GM12878 (cell line): ENCODE results near the gene SIRT3. TPM values are rescaled to one million over a fixed set of nuclear protein-coding genes. Genes with fewer than 3 reads are reported as not detected.
"Not testable (repeated sequence)": the region's sequence is repeated elsewhere in the genome, so short reads cannot be mapped to it uniquely, and the experiment has no call there.

ENCODE experiments used
- ATAC-seq: fragments of 200-7000 bp; cut with Tn5 transposase; 3 replicates; pipeline ENCODE4 v1.9.1; 2020; ENCODE audit warnings: mild to moderate bottlenecking, moderate library complexity
- BruUV-seq: library from RNA; stranded (reverse); fragments of 400-500 nt; replicated peaks from 2 replicates; lab custom pipeline; 2021; lab: Mats Ljungman, UMichigan
- CTCF ChIA-PET: fragments of 300-600 bp; sonication (Branson Sonifier 250); formaldehyde crosslinking; extraction: SDS; loops from one replicate; lab custom pipeline; 2021; ENCODE audit warnings: inconsistent platforms; lab: Yijun Ruan, JAX
- POLR2A ChIA-PET: fragments of 350-600 bp; formaldehyde crosslinking; extraction: SDS; loops from one replicate; lab custom pipeline; 2021; ENCODE audit warnings: inconsistent platforms; lab: Charles Lee
- RAD21 ChIA-PET: fragments of 300-600 bp; sonication (Branson Sonifier 250); formaldehyde crosslinking; loops from one replicate; lab custom pipeline; 2023; ENCODE audit warnings: antibody characterized with exemption; ENCODE audit not compliant: unreplicated experiment; lab: Charles Lee
- SMC1A ChIA-PET: fragments of 300-600 bp; sonication (Branson Sonifier 250); formaldehyde crosslinking; loops from one replicate; lab custom pipeline; 2023; ENCODE audit not compliant: unreplicated experiment, uncharacterized antibody; lab: Charles Lee
- DNase-seq: peaks from one replicate; pipeline ENCODE4 v3.0.0-alpha.2; 2011; ENCODE audit warnings: low read depth, low spot score
- FAIRE-seq: peaks from 3 replicates; lab custom pipeline; 2011; peaks lifted over from hg19 to GRCh38; lab: Jason Lieb, UNC
- H2AFZ ChIP-seq: 2 replicates; pipeline ENCODE4 v1.6.0; 2011; ENCODE audit warnings: low read depth, low read length, control low read depth; ENCODE audit not compliant: control insufficient read depth
- H3K27ac ChIP-seq: 2 replicates; pipeline ENCODE4 v1.5.1; 2011; ENCODE audit warnings: control low read depth; ENCODE audit not compliant: control insufficient read depth, insufficient read depth
- H3K27me3 ChIP-seq, 2 experiments: replicated peaks in 1 of 2; 2 replicates each; pipeline versions ENCODE4 v1.6.0 to v1.6.1; 2011; ENCODE audit warnings: low read length in 1 of 2; ENCODE audit not compliant: control insufficient read depth in 2 of 2, insufficient read depth in 2 of 2
- H3K36me3 ChIP-seq, 2 experiments: 2 replicates each; pipeline ENCODE4 v1.5.1; 2011; ENCODE audit warnings: low read length in 1 of 2; ENCODE audit not compliant: control insufficient read depth in 2 of 2, insufficient read depth in 2 of 2
- H3K4me1 ChIP-seq: 2 replicates; pipeline ENCODE4 v1.6.1; 2011; ENCODE audit warnings: mild to moderate bottlenecking, low read length, moderate library complexity, mixed read lengths; ENCODE audit not compliant: control insufficient read depth, insufficient read depth
- H3K4me2 ChIP-seq: 2 replicates; pipeline ENCODE4 v1.6.0; 2011; ENCODE audit warnings: control low read depth; ENCODE audit not compliant: control insufficient read depth, insufficient read depth
- H3K4me3 ChIP-seq: fragments of 200-600 bp; sonication (generic); 2 replicates; pipeline ENCODE4 v1.5.1; 2016
- H3K79me2 ChIP-seq: 2 replicates; pipeline ENCODE4 v1.6.0; 2011; ENCODE audit warnings: low read length; ENCODE audit not compliant: control insufficient read depth, insufficient read depth
- H3K9ac ChIP-seq: 2 replicates; pipeline ENCODE4 v1.8.0; 2011; ENCODE audit warnings: low read length, control low read depth, mixed read lengths; ENCODE audit not compliant: control insufficient read depth, insufficient read depth
- H3K9me3 ChIP-seq: replicated peaks from 3 replicates; pipeline ENCODE4 v1.5.1; 2011; ENCODE audit warnings: mild to moderate bottlenecking, low read length; ENCODE audit not compliant: control insufficient read depth, insufficient read depth
- H4K20me1 ChIP-seq: 2 replicates; pipeline ENCODE4 v1.6.0; 2011; ENCODE audit not compliant: control insufficient read depth, insufficient read depth
- EED ChIP-seq: sonication (generic); IDR thresholded peaks from 2 replicates; pipeline ENCODE4 v1.6.1; 2016; ENCODE audit warnings: antibody characterized with exemption, low read depth
- EP300 ChIP-seq, 2 experiments: fragments of 150-350 bp in 1 of 2; IDR thresholded peaks; 2 replicates each; pipeline ENCODE4 v1.6.1; 2011 to 2012; ENCODE audit warnings: low read depth in 2 of 2, low read length in 2 of 2, borderline replicate concordance in 1 of 2, improper control_type of control experiment in 1 of 2, inconsistent platforms in 1 of 2; ENCODE audit not compliant: control insufficient read depth in 1 of 2
- GATAD2B ChIP-seq: fragments of 450-650 bp; conservative IDR thresholded peaks from 2 replicates; pipeline ENCODE4 v1.6.1; 2017; ENCODE audit warnings: low read depth, mild to moderate bottlenecking, moderate library complexity
- HDGF ChIP-seq: fragments of 450-650 bp; IDR thresholded peaks from 2 replicates; pipeline ENCODE4 v1.6.1; 2016; ENCODE audit warnings: antibody characterized with exemption
- KDM1A ChIP-seq: fragments of 200-600 bp; sonication (generic); IDR thresholded peaks from 2 replicates; pipeline ENCODE4 v1.6.1; 2016; ENCODE audit warnings: borderline replicate concordance
- LARP7 ChIP-seq: fragments of 450-650 bp; IDR thresholded peaks from 2 replicates; pipeline ENCODE4 v1.6.1; 2017; ENCODE audit warnings: mild to moderate bottlenecking
- MAX ChIP-seq: IDR thresholded peaks from 2 replicates; pipeline ENCODE4 v1.6.1; 2012; ENCODE audit warnings: low read depth, low read length, improper control_type of control experiment
- NFYB ChIP-seq: IDR thresholded peaks from 2 replicates; pipeline ENCODE4 v1.6.1; 2011; ENCODE audit warnings: low read depth, mild to moderate bottlenecking, low read length, improper control_type of control experiment, moderate library complexity; ENCODE audit not compliant: insufficient read depth
- NR2C2 ChIP-seq: IDR thresholded peaks from 2 replicates; pipeline ENCODE4 v1.6.1; 2011; ENCODE audit warnings: borderline replicate concordance, low read depth; ENCODE audit not compliant: control insufficient read depth, insufficient read length
- NR2F1 ChIP-seq: fragments of 450-650 bp; conservative IDR thresholded peaks from 2 replicates; pipeline ENCODE4 v1.6.1; 2017; ENCODE audit warnings: mild to moderate bottlenecking
- RUNX3 ChIP-seq: IDR thresholded peaks from 2 replicates; pipeline ENCODE4 v1.6.1; 2012; ENCODE audit warnings: low read length, inconsistent platforms
- TCF3 ChIP-seq: IDR thresholded peaks from 2 replicates; pipeline ENCODE4 v1.6.1; 2012; ENCODE audit warnings: low read depth, mild to moderate bottlenecking, low read length, borderline replicate concordance; ENCODE audit not compliant: insufficient read depth
- TCF7 ChIP-seq: IDR thresholded peaks from 2 replicates; pipeline ENCODE4 v1.6.1; 2014; ENCODE audit warnings: antibody characterized with exemption, borderline replicate concordance
- YY1 ChIP-seq: IDR thresholded peaks from 2 replicates; pipeline ENCODE4 v1.6.1; 2011; ENCODE audit warnings: low read depth, mild to moderate bottlenecking, low read length
- WGBS: methylation state at CpG from one replicate; pipeline ENCODE4 v1.1.6; 2016; ENCODE audit warnings: low lambda C conversion rate; ENCODE audit not compliant: insufficient replicate concordance, insufficient coverage; ENCODE audit errors: missing lambda C conversion rate; 5-methylcytosine and 5-hydroxymethylcytosine counted together
- in situ Hi-C: fragments of 300-500 bp; cut with MboI; formaldehyde crosslinking; loops from 9 replicates; pipeline ENCODE4 v1.14.3; 2018; ENCODE audit warnings: mixed read lengths
- intact Hi-C: fragments of 100-400 bp; cut with micrococcal nuclease; formaldehyde crosslinking; loops from one replicate; pipeline ENCODE4 v1.14.2; 2022; ENCODE audit not compliant: unreplicated experiment
- polyA plus RNA-seq, 11 experiments: library from polyadenylated mRNA; depleted of rRNA in 4 of 11; unstranded in 6 of 11; stranded (reverse) in 5 of 11; fragments of >200 nt; fragmentation: Nextera tagmentation in 4 of 11; fragmentation: Illumina TruSeq in 1 of 11; extraction: Ambion mirVana in 4 of 11; extraction: Trizol in 1 of 11; gene quantifications; 1 replicate in 1 of 11; 2 replicates in 10 of 11; pipeline versions ENCODE4 v1.2.1 to v1.2.3, GENCODE V29; 2011 to 2016; ENCODE audit warnings: inconsistent platforms in 2 of 11, missing spikeins in 2 of 11, low read depth in 1 of 11
- total RNA-seq, 4 experiments: library from RNA; depleted of rRNA in 3 of 4; stranded (reverse); fragments of >200 nt in 3 of 4; fragmentation: Illumina TruSeq in 1 of 4; extraction: Trizol in 1 of 4; gene quantifications; 2 replicates each; pipeline versions ENCODE4 v1.2.1 to v1.2.3, GENCODE V29; 2013 to 2021
- TF ChIP-seq, protein P1 (sequence below), 3 experiments: IDR thresholded peaks in 2 of 3; conservative IDR thresholded peaks in 1 of 3; 2 replicates each; pipeline ENCODE4 v1.5.1; 2011; ENCODE audit warnings: low read depth in 3 of 3, low read length in 3 of 3, mild to moderate bottlenecking in 3 of 3, control low read depth in 2 of 3, moderate library complexity in 2 of 3, inconsistent platforms in 1 of 3, mixed read lengths in 1 of 3; ENCODE audit not compliant: control insufficient read depth in 2 of 3, insufficient read depth in 1 of 3; ENCODE audit errors: extremely low read depth in 1 of 3

Gene SIRT3
- total and polyA plus RNA-seq, 10 of the 15 experiments (the other 5 are each of a cell fraction or from before 2014, with no cell fraction given), result 0.90 to 23.2 (median 12.6) TPM

DNA sequence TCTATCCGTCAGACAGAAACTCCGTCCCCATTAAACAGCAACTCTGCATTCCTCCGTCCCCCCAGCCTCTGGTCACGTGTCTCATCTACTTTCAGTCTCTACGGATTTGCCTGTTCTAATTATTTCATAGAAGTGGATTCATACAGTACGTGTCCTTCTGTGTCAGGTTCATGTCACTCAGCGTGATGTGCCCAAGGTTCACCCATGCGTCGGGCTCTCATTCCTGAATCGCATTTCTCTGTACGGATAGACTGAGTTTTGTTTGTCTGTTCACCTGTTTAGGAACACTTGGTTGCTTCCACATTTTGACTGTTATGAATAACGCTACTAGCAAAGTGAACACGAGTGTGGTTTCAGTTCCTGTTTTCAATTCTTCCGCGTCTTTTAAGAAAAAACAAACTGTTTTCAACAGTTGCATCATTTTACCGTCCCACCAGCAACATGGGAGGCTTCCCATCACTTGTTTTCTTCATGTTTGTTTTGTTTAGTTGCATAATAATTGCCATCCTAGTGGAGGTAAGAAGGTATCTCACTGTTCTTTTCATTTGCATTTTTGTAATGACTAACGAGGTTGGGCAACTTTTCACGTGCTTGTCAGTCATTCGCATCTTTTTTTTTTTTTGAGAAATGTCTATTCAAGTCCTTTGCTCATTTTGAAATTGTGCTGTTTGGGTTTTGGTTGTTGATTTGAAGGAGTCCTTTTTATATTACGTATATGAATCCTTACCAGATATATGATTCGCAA is 33.2 kb upstream of the SIRT3 start (continued):
- no peak for TF ChIP-seq NFYB
- peak; percentile 91 for TF ChIP-seq EED
- peak; percentile 17; the same call in 1 of the 2 replicates for TF ChIP-seq MAX
- no peak for TF ChIP-seq KDM1A
- TF ChIP-seq TCF7, result no peak
- TF ChIP-seq EP300 (IDR thresholded peaks at IDR 0.05; ENCODE audit: borderline replicate concordance in 1 of 2, control insufficient read depth in 1 of 2, low read depth in 2 of 2, low read length in 2 of 2), result peak; percentile 98 to 99
- no peak for TF ChIP-seq NR2C2

- peak; percentile 82 for ATAC-seq
- peak; percentile 65 for DNase-seq
- H3K36me3 ChIP-seq, in situ Hi-C loops, H3K79me2 ChIP-seq, H3K9me3 ChIP-seq, H4K20me1 ChIP-seq, H3K27me3 ChIP-seq, H2AFZ ChIP-seq, FAIRE-seq: not testable (repeated sequence)
- RAD21 ChIA-PET, result interaction anchor here (0.7 to 2.2 kb wide), 9 partner anchors 11 to 139 kb away, joined by 3 to 36 read pairs (median 5); partner anchors contain the start of genes BET1L, PSMD13 and RIC8A
- 2% methylated on average over 16 of the region's 16 CpGs for WGBS
- POLR2A ChIA-PET, result interaction anchor here (0.6 to 2.5 kb wide), 9 partner anchors 18 to 86 kb away, joined by 3 to 35 read pairs (median 10); partner anchors contain the start of genes BET1L, PGGHG and RIC8A
- TSS peak; percentile 100 for BruUV-seq
- H3K4me2 ChIP-seq, result peak overlapping the region; percentile 89
- peaks cover 14% of the 10 kb centered on the region for H3K4me1 ChIP-seq
- intact Hi-C loops, result loop anchor here (1.0 to 10.0 kb wide), 4 partner anchors 32 to 86 kb away; partner anchors contain the start of genes BET1L, PSMD13, RIC8A and SIRT3
- H3K4me3 ChIP-seq, result peak overlapping the region; percentile 78
- SMC1A ChIA-PET, result interaction anchor here (0.7 to 2.7 kb wide), 8 partner anchors 18 to 87 kb away, joined by 3 to 8 read pairs (median 4); partner anchors contain the start of genes BET1L and RIC8A
- peak overlapping the region; percentile 88 for H3K27ac ChIP-seq
- peak overlapping the region; percentile 71 for H3K9ac ChIP-seq
- CTCF ChIA-PET, result interaction anchor here (0.7 to 4.2 kb wide), 8 partner anchors 11 to 175 kb away, joined by 3 to 37 read pairs (median 4); no protein-coding TSS in a partner anchor
- TF ChIP-seq GATAD2B (peak; percentile 52; the same call in 1 of the 2 replicates), YY1 (0 out of 2 replicates have a peak, but pooled peaks have one; percentile 10), NR2F1 (peak; percentile 44; the same call in 1 of the 2 replicates), RUNX3 (peak; percentile 86), TCF3 (peak; percentile 86), LARP7 (0 out of 2 replicates have a peak, but pooled peaks have one; percentile 29), HDGF (0 out of 2 replicates have a peak, but pooled peaks have one; percentile 40)
- TF ChIP-seq, protein P1, sequence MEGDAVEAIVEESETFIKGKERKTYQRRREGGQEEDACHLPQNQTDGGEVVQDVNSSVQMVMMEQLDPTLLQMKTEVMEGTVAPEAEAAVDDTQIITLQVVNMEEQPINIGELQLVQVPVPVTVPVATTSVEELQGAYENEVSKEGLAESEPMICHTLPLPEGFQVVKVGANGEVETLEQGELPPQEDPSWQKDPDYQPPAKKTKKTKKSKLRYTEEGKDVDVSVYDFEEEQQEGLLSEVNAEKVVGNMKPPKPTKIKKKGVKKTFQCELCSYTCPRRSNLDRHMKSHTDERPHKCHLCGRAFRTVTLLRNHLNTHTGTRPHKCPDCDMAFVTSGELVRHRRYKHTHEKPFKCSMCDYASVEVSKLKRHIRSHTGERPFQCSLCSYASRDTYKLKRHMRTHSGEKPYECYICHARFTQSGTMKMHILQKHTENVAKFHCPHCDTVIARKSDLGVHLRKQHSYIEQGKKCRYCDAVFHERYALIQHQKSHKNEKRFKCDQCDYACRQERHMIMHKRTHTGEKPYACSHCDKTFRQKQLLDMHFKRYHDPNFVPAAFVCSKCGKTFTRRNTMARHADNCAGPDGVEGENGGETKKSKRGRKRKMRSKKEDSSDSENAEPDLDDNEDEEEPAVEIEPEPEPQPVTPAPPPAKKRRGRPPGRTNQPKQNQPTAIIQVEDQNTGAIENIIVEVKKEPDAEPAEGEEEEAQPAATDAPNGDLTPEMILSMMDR (IDR thresholded peaks at IDR 0.05 in 2 of 3, conservative IDR thresholded peaks at IDR 0.05 in 1 of 3; ENCODE audit: control insufficient read depth in 2 of 3, extremely low read depth in 1 of 3, insufficient read depth in 1 of 3, low read depth in 3 of 3, low read length in 3 of 3), result peak in 1 of 3 experiments; percentile 14; a peak in 1 of 6 replicates
These were observed 32.6 kb upstream of the SIRT3 start for GRCh38 chr11:268716-269145.
